WTC11 (cell line): Measurements from ENCODE around the gene MPIG6B. TPM values are rescaled to one million over a fixed set of nuclear protein-coding genes. Genes with fewer than 3 reads are reported as not detected.

Experiments used
- ATAC-seq: fragments of 200-7000 bp; cut with Tn5 transposase; 2 replicates; pipeline ENCODE4 v1.10.0; 2021; ENCODE audit warnings: mild to moderate bottlenecking, moderate library complexity
- CTCF ChIA-PET: fragments of 300-600 bp; sonication (Branson Sonifier 250); formaldehyde crosslinking; loops from one replicate; lab custom pipeline; 2021; ENCODE audit warnings: antibody characterized with exemption; lab: Charles Lee
- POLR2A ChIA-PET: fragments of 350-600 bp; sonication (Branson Sonifier 250); formaldehyde crosslinking; loops from one replicate; lab custom pipeline; 2021; ENCODE audit warnings: antibody characterized with exemption; lab: Charles Lee
- DNase-seq: peaks from one replicate; pipeline ENCODE4 v3.0.0; 2021; ENCODE audit warnings: low spot score
- H3K27ac Mint-ChIP-seq: 2 replicates; pipeline ENCODE4 v1.8.0; 2021; ENCODE audit warnings: mixed read lengths
- H3K27me3 Mint-ChIP-seq: 2 replicates; pipeline ENCODE4 v1.8.0; 2021; ENCODE audit warnings: low read depth, mild to moderate bottlenecking, moderate library complexity, mixed read lengths
- H3K36me3 Mint-ChIP-seq: 2 replicates; pipeline ENCODE4 v1.8.0; 2021; ENCODE audit warnings: mixed read lengths
- H3K4me1 Mint-ChIP-seq: 2 replicates; pipeline ENCODE4 v1.8.0; 2022; ENCODE audit warnings: mixed read lengths
- H3K4me3 Mint-ChIP-seq: 2 replicates; pipeline ENCODE4 v1.8.0; 2021; ENCODE audit warnings: mild to moderate bottlenecking, moderate library complexity, mixed read lengths
- H3K9me3 Mint-ChIP-seq: 2 replicates; pipeline ENCODE4 v1.8.0; 2021; ENCODE audit warnings: mixed read lengths
- CDX4 ChIP-seq: fragments of 250-450 bp; sonication (Bioruptor Pico); IDR thresholded peaks from 2 replicates; pipeline ENCODE4 v1.9.0; 2021; ENCODE audit warnings: moderate library complexity, mild to moderate bottlenecking, inconsistent platforms, borderline replicate concordance
- CREM ChIP-seq: sonication (generic); formaldehyde crosslinking; IDR thresholded peaks from 2 replicates; pipeline ENCODE4 v1.8.1; 2022; ENCODE audit warnings: mild to moderate bottlenecking, missing genetic modification reagents, moderate library complexity
- E2F5 ChIP-seq: sonication (generic); formaldehyde crosslinking; IDR thresholded peaks from 2 replicates; pipeline ENCODE4 v1.8.1; 2022; ENCODE audit warnings: mild to moderate bottlenecking, moderate library complexity, missing genetic modification reagents
- ELF4 ChIP-seq: sonication (generic); formaldehyde crosslinking; IDR thresholded peaks from 2 replicates; pipeline ENCODE4 v1.8.1; 2022; ENCODE audit warnings: low read depth, mild to moderate bottlenecking, moderate library complexity, missing genetic modification reagents
- FOXJ3 ChIP-seq: sonication (generic); formaldehyde crosslinking; IDR thresholded peaks from 2 replicates; pipeline ENCODE4 v1.9.0; 2021; ENCODE audit warnings: missing genetic modification reagents, mild to moderate bottlenecking, borderline replicate concordance
- FOXK1 ChIP-seq: sonication (generic); formaldehyde crosslinking; IDR thresholded peaks from 2 replicates; pipeline ENCODE4 v1.8.0; 2022; ENCODE audit warnings: mild to moderate bottlenecking, moderate library complexity, missing genetic modification reagents
- GABPB1 ChIP-seq: sonication (generic); formaldehyde crosslinking; IDR thresholded peaks from 2 replicates; pipeline ENCODE4 v1.8.1; 2023; ENCODE audit warnings: mild to moderate bottlenecking, missing genetic modification reagents
- GTF2I ChIP-seq: fragments of 250-450 bp; sonication (Bioruptor Pico); conservative IDR thresholded peaks from 2 replicates; pipeline ENCODE4 v1.4.0; 2021; ENCODE audit warnings: mild to moderate bottlenecking
- MLX ChIP-seq: sonication (generic); formaldehyde crosslinking; IDR thresholded peaks from 2 replicates; pipeline ENCODE4 v1.8.1; 2023; ENCODE audit warnings: mild to moderate bottlenecking, missing genetic modification reagents, moderate library complexity
- MYBL2 ChIP-seq: sonication (generic); formaldehyde crosslinking; IDR thresholded peaks from 2 replicates; pipeline ENCODE4 v1.8.1; 2023; ENCODE audit warnings: mild to moderate bottlenecking, moderate library complexity, missing genetic modification reagents
- NR2C2 ChIP-seq: sonication (generic); formaldehyde crosslinking; IDR thresholded peaks from 2 replicates; pipeline ENCODE4 v1.8.0; 2022; ENCODE audit warnings: mild to moderate bottlenecking, missing genetic modification reagents
- NR3C1 ChIP-seq: sonication (generic); formaldehyde crosslinking; conservative IDR thresholded peaks from 2 replicates; pipeline ENCODE4 v1.8.1; 2023; ENCODE audit warnings: low read depth, mild to moderate bottlenecking, missing genetic modification reagents
- PRDM15 ChIP-seq: sonication (generic); formaldehyde crosslinking; IDR thresholded peaks from 2 replicates; pipeline ENCODE4 v1.8.0; 2022; ENCODE audit warnings: missing genetic modification reagents
- SOX15 ChIP-seq: fragments of 250-450 bp; sonication (Bioruptor Pico); IDR thresholded peaks from 2 replicates; pipeline ENCODE4 v1.9.0; 2021; ENCODE audit warnings: mild to moderate bottlenecking
- TEAD1 ChIP-seq: sonication (generic); formaldehyde crosslinking; IDR thresholded peaks from 2 replicates; pipeline ENCODE4 v1.8.0; 2022; ENCODE audit warnings: mild to moderate bottlenecking, missing genetic modification reagents
- USF2 ChIP-seq: sonication (generic); formaldehyde crosslinking; IDR thresholded peaks from 2 replicates; pipeline ENCODE4 v1.8.1; 2023; ENCODE audit warnings: mild to moderate bottlenecking, missing genetic modification reagents, moderate library complexity
- ZNF138 ChIP-seq: sonication (generic); formaldehyde crosslinking; conservative IDR thresholded peaks from 2 replicates; pipeline ENCODE4 v1.8.1; 2022; ENCODE audit warnings: mild to moderate bottlenecking, moderate library complexity, missing genetic modification reagents
- ZNF512 ChIP-seq: sonication (generic); formaldehyde crosslinking; IDR thresholded peaks from 2 replicates; pipeline ENCODE4 v1.8.1; 2022; ENCODE audit warnings: missing genetic modification reagents, borderline replicate concordance
- ZNF671 ChIP-seq: fragments of 250-450 bp; sonication (Bioruptor Pico); IDR thresholded peaks from 2 replicates; pipeline ENCODE4 v1.8.0; 2021; ENCODE audit warnings: mild to moderate bottlenecking
- total RNA-seq: library from RNA; stranded (reverse); gene quantifications from 3 replicates; pipeline ENCODE4 v1.2.3, GENCODE V29; 2021

Gene MPIG6B
- total RNA-seq, 1 experiment from 2014 or later = 0.09 TPM

- TF ChIP-seq ZNF671 (CRISPR knock-in tag) = no peak
- TF ChIP-seq, all 79 proteins: peak for 0
Measured at GRCh38 chr6:31689249-31690110, 33.7 kb upstream of the MPIG6B start (continued).

- ATAC-seq = no peak
- TF ChIP-seq E2F5 (CRISPR knock-in tag) (no peak), FOXJ3 (CRISPR knock-in tag) (no peak), GTF2I (no peak), TEAD1 (CRISPR knock-in tag) (no peak), MLX (no peak), ZNF138 (CRISPR knock-in tag) (no peak), NR3C1 (no peak), USF2 (no peak), GABPB1 (CRISPR knock-in tag) (no peak), FOXK1 (CRISPR knock-in tag) (no peak), CDX4 (CRISPR knock-in tag) (no peak), SOX15 (CRISPR knock-in tag) (no peak)
- TF ChIP-seq, all 79 proteins: peak for 0
- Mint-ChIP-seq H3K4me1 (no peaks in the 10 kb centered on the region), H3K27ac (no peak overlapping the region), H3K9me3 (no peaks in the 10 kb centered on the region), H3K27me3 (no peaks in the 10 kb centered on the region), H3K36me3 (peaks cover 19% of the 10 kb centered on the region), H3K4me3 (no peak overlapping the region)
- no peak for DNase-seq
- ChIA-PET CTCF (interaction anchor here (0.5 to 2.2 kb wide), 35 partner anchors 10 to 487 kb away, joined by 3 to 20 read pairs (median 4); partner anchors contain the start of genes ABHD16A, APOM, ATP6V1G2 and C6orf47), POLR2A (interaction anchor here (1.3 kb wide), 1 partner anchor 13 kb away, joined by 4 read pairs; no protein-coding TSS in a partner anchor)
Measured at GRCh38 chr6:31690231-31691077, 32.7 kb upstream of the MPIG6B start.

GRCh38 chr6:31691078-31691463 lies 32.1 kb upstream of the MPIG6B start:
- no peak for DNase-seq
- CTCF ChIA-PET = interaction anchor here (0.9 to 2.2 kb wide), 4 partner anchors 22 to 79 kb away, joined by 3 to 13 read pairs (median 4); no protein-coding TSS in a partner anchor
- no peak for TF ChIP-seq FOXK1 (CRISPR knock-in tag)
- no peak for TF ChIP-seq CREM (CRISPR knock-in tag)

GRCh38 chr6:31691564-31692108 lies 31.5 kb upstream of the MPIG6B start:
- no peaks in the 10 kb centered on the region for H3K4me1 Mint-ChIP-seq
- DNase-seq = no peak
- CTCF ChIA-PET = interaction anchor here (1.1 kb wide), 1 partner anchor 22 kb away, joined by 3 read pairs; no protein-coding TSS in a partner anchor
- no peaks in the 10 kb centered on the region for H3K27me3 Mint-ChIP-seq
- H3K36me3 Mint-ChIP-seq = peaks cover 26% of the 10 kb centered on the region
- no peaks in the 10 kb centered on the region for H3K9me3 Mint-ChIP-seq
- ATAC-seq = no peak
- POLR2A ChIA-PET = no interaction called here
- no peak overlapping the region for H3K27ac Mint-ChIP-seq
- no peak overlapping the region for H3K4me3 Mint-ChIP-seq
- TF ChIP-seq ELF4 (no peak), MYBL2 (CRISPR knock-in tag) (no peak), PRDM15 (no peak), NR2C2 (CRISPR knock-in tag) (no peak), ZNF512 (no peak)

More at GRCh38 chr6:31691078-31691463, 32.1 kb upstream of the MPIG6B start:
- Mint-ChIP-seq H3K4me1 (no peaks in the 10 kb centered on the region), H3K36me3 (peaks cover 20% of the 10 kb centered on the region), H3K27me3 (no peaks in the 10 kb centered on the region), H3K4me3 (no peak overlapping the region), H3K9me3 (no peaks in the 10 kb centered on the region), H3K27ac (no peak overlapping the region)
- ATAC-seq = no peak
- POLR2A ChIA-PET = no interaction called here
